WTC11 (cell line): ENCODE measurements around the gene BEST4. TPM values are rescaled to one million over a fixed set of nuclear protein-coding genes. Genes with fewer than 3 reads are reported as not detected.
"Not testable (repeated sequence)": the region's sequence is repeated elsewhere in the genome, so short reads cannot be mapped to it uniquely, and the experiment has no call there.

Source experiments
- ATAC-seq: fragments of 200-7000 bp; cut with Tn5 transposase; 2 replicates; pipeline ENCODE4 v1.10.0; 2021; ENCODE audit warnings: mild to moderate bottlenecking, moderate library complexity
- CTCF ChIA-PET: fragments of 300-600 bp; sonication (Branson Sonifier 250); formaldehyde crosslinking; loops from one replicate; lab custom pipeline; 2021; ENCODE audit warnings: antibody characterized with exemption; lab: Charles Lee
- POLR2A ChIA-PET: fragments of 350-600 bp; sonication (Branson Sonifier 250); formaldehyde crosslinking; loops from one replicate; lab custom pipeline; 2021; ENCODE audit warnings: antibody characterized with exemption; lab: Charles Lee
- DNase-seq: peaks from one replicate; pipeline ENCODE4 v3.0.0; 2021; ENCODE audit warnings: low spot score
- H3K27ac Mint-ChIP-seq: 2 replicates; pipeline ENCODE4 v1.8.0; 2021; ENCODE audit warnings: mixed read lengths
- H3K27me3 Mint-ChIP-seq: 2 replicates; pipeline ENCODE4 v1.8.0; 2021; ENCODE audit warnings: low read depth, mild to moderate bottlenecking, moderate library complexity, mixed read lengths
- H3K36me3 Mint-ChIP-seq: 2 replicates; pipeline ENCODE4 v1.8.0; 2021; ENCODE audit warnings: mixed read lengths
- H3K4me1 Mint-ChIP-seq: 2 replicates; pipeline ENCODE4 v1.8.0; 2022; ENCODE audit warnings: mixed read lengths
- H3K4me3 Mint-ChIP-seq: 2 replicates; pipeline ENCODE4 v1.8.0; 2021; ENCODE audit warnings: mild to moderate bottlenecking, moderate library complexity, mixed read lengths
- H3K9me3 Mint-ChIP-seq: 2 replicates; pipeline ENCODE4 v1.8.0; 2021; ENCODE audit warnings: mixed read lengths
- AFF4 ChIP-seq: sonication (generic); formaldehyde crosslinking; IDR thresholded peaks from 2 replicates; pipeline ENCODE4 v1.8.1; 2023; ENCODE audit warnings: mild to moderate bottlenecking, missing genetic modification reagents, borderline replicate concordance
- CTCF ChIP-seq: fragments of 200-600 bp; IDR thresholded peaks from 2 replicates; pipeline ENCODE4 v1.8.0; 2022; ENCODE audit warnings: antibody characterized with exemption
- E2F4 ChIP-seq: sonication (generic); formaldehyde crosslinking; IDR thresholded peaks from 2 replicates; pipeline ENCODE4 v1.8.1; 2022; ENCODE audit warnings: low read depth, mild to moderate bottlenecking, moderate library complexity, missing genetic modification reagents, borderline replicate concordance
- ELF4 ChIP-seq: sonication (generic); formaldehyde crosslinking; IDR thresholded peaks from 2 replicates; pipeline ENCODE4 v1.8.1; 2022; ENCODE audit warnings: low read depth, mild to moderate bottlenecking, moderate library complexity, missing genetic modification reagents
- ETV6 ChIP-seq: sonication (generic); formaldehyde crosslinking; IDR thresholded peaks from 2 replicates; pipeline ENCODE4 v1.8.1; 2022; ENCODE audit warnings: mild to moderate bottlenecking, missing genetic modification reagents
- FOXJ3 ChIP-seq: sonication (generic); formaldehyde crosslinking; IDR thresholded peaks from 2 replicates; pipeline ENCODE4 v1.9.0; 2021; ENCODE audit warnings: missing genetic modification reagents, mild to moderate bottlenecking, borderline replicate concordance
- GTF2I ChIP-seq: fragments of 250-450 bp; sonication (Bioruptor Pico); conservative IDR thresholded peaks from 2 replicates; pipeline ENCODE4 v1.4.0; 2021; ENCODE audit warnings: mild to moderate bottlenecking
- IRF1 ChIP-seq: sonication (generic); formaldehyde crosslinking; IDR thresholded peaks from 2 replicates; pipeline ENCODE4 v1.8.0; 2023; ENCODE audit warnings: missing genetic modification reagents
- JAZF1 ChIP-seq: fragments of 250-450 bp; sonication (Bioruptor Pico); IDR thresholded peaks from 2 replicates; pipeline ENCODE4 v1.9.0; 2021; ENCODE audit warnings: moderate library complexity, mild to moderate bottlenecking, inconsistent platforms
- NFE2L1 ChIP-seq: sonication (generic); formaldehyde crosslinking; IDR thresholded peaks from 2 replicates; pipeline ENCODE4 v1.8.1; 2023; ENCODE audit warnings: missing genetic modification reagents
- NFYB ChIP-seq: sonication (generic); formaldehyde crosslinking; conservative IDR thresholded peaks from 2 replicates; pipeline ENCODE4 v1.8.0; 2022; ENCODE audit warnings: low read depth, missing genetic modification reagents
- OVOL2 ChIP-seq: fragments of 250-450 bp; sonication (Bioruptor Pico); IDR thresholded peaks from 2 replicates; pipeline ENCODE4 v1.9.0; 2021; ENCODE audit warnings: mild to moderate bottlenecking, borderline replicate concordance
- SMAD4 ChIP-seq: sonication (generic); formaldehyde crosslinking; IDR thresholded peaks from 2 replicates; pipeline ENCODE4 v1.8.0; 2022; ENCODE audit warnings: mild to moderate bottlenecking, missing genetic modification reagents
- TEAD1 ChIP-seq: sonication (generic); formaldehyde crosslinking; IDR thresholded peaks from 2 replicates; pipeline ENCODE4 v1.8.0; 2022; ENCODE audit warnings: mild to moderate bottlenecking, missing genetic modification reagents
- ZNF121 ChIP-seq: sonication (generic); formaldehyde crosslinking; IDR thresholded peaks from 2 replicates; pipeline ENCODE4 v1.8.0; 2023; ENCODE audit warnings: missing genetic modification reagents
- ZNF232 ChIP-seq: sonication (generic); formaldehyde crosslinking; IDR thresholded peaks from 2 replicates; pipeline ENCODE4 v1.8.0; 2022; ENCODE audit warnings: mild to moderate bottlenecking, missing genetic modification reagents
- ZNF671 ChIP-seq: fragments of 250-450 bp; sonication (Bioruptor Pico); IDR thresholded peaks from 2 replicates; pipeline ENCODE4 v1.8.0; 2021; ENCODE audit warnings: mild to moderate bottlenecking
- total RNA-seq: library from RNA; stranded (reverse); gene quantifications from 3 replicates; pipeline ENCODE4 v1.2.3, GENCODE V29; 2021

The BEST4 gene
- total RNA-seq, 1 experiment from 2014 or later = 1.6 TPM

- TF ChIP-seq AFF4 (CRISPR knock-in tag) (peak; percentile 65; the same call in 1 of the 2 replicates), NFE2L1 (peak; percentile 37; the same call in 1 of the 2 replicates), IRF1 (CRISPR knock-in tag) (peak; percentile 9; the same call in 1 of the 2 replicates), GTF2I (no peak), TEAD1 (CRISPR knock-in tag) (peak; percentile 69)
Measured at GRCh38 chr1:44799770-44800584, 12.0 kb upstream of the BEST4 start, which contains the start of gene PLK3 (continued).

- DNase-seq = no peak
- TF ChIP-seq ZNF232 (CRISPR knock-in tag) (no peak), NFE2L1 (no peak), ZNF671 (CRISPR knock-in tag) (no peak), ZNF121 (no peak), ETV6 (CRISPR knock-in tag) (no peak)
- Mint-ChIP-seq H3K4me3 (peak overlapping the region; percentile 87), H3K4me1 (peaks cover 18% of the 10 kb centered on the region), H3K27me3 (peaks cover 3% of the 10 kb centered on the region; the same call in 1 of the 2 replicates), H3K27ac (peak overlapping the region; percentile 92), H3K9me3 (no peaks in the 10 kb centered on the region), H3K36me3 (peaks cover 14% of the 10 kb centered on the region)
- ChIA-PET CTCF (interaction anchor here (0.7 to 3.3 kb wide), 6 partner anchors 10 to 37 kb away, joined by 3 to 35 read pairs (median 4); no protein-coding TSS in a partner anchor), POLR2A (interaction anchor here (4.3 kb wide), 1 partner anchor 15 kb away, joined by 43 read pairs; no protein-coding TSS in a partner anchor)
- no peak for ATAC-seq
Measured at GRCh38 chr1:44798481-44799365, 10.8 kb upstream of the BEST4 start.

GRCh38 chr1:44797886-44798285 is 9.9 kb upstream of the BEST4 start:
- H3K27me3 Mint-ChIP-seq, ATAC-seq, H3K36me3 Mint-ChIP-seq, H3K27ac Mint-ChIP-seq, H3K9me3 Mint-ChIP-seq, H3K4me3 Mint-ChIP-seq, DNase-seq: not testable (repeated sequence)
- peaks cover 24% of the 10 kb centered on the region for H3K4me1 Mint-ChIP-seq
- CTCF ChIA-PET = interaction anchor here (1.8 to 2.0 kb wide), 2 partner anchors 10 to 38 kb away, joined by 5 to 9 read pairs; partner anchors contain the start of genes BTBD19 and DYNLT4
- POLR2A ChIA-PET = interaction anchor here (4.3 kb wide), 1 partner anchor 16 kb away, joined by 43 read pairs; no protein-coding TSS in a partner anchor

GRCh38 chr1:44792736-44793502 is 4.9 kb upstream of the BEST4 start:
- Mint-ChIP-seq H3K4me1 (peaks cover 15% of the 10 kb centered on the region), H3K27me3 (no peaks in the 10 kb centered on the region), H3K4me3 (peak overlapping the region; percentile 20), H3K9me3 (no peaks in the 10 kb centered on the region), H3K36me3 (no peaks in the 10 kb centered on the region), H3K27ac (peak overlapping the region; percentile 79)
- ATAC-seq = peak; percentile 2; the same call in 1 of the 2 replicates
- DNase-seq = no peak
- POLR2A ChIA-PET = interaction anchor here (0.6 to 2.0 kb wide), 6 partner anchors 15 to 49 kb away, joined by 3 to 11 read pairs (median 4); partner anchors contain the start of genes BTBD19 and RPS8
- CTCF ChIA-PET = interaction anchor here (0.6 to 2.7 kb wide), 24 partner anchors 8 to 700 kb away, joined by 3 to 26 read pairs (median 6); partner anchors contain the start of genes BTBD19, EIF2B3, HECTD3 and PTCH2
- TF ChIP-seq JAZF1 = no peak
- no peak for TF ChIP-seq FOXJ3 (CRISPR knock-in tag)
- no peak for TF ChIP-seq CTCF
- no peak for TF ChIP-seq NFYB (CRISPR knock-in tag)
- TF ChIP-seq SMAD4 (CRISPR knock-in tag) = no peak
- no peak for TF ChIP-seq OVOL2
- TF ChIP-seq ETV6 (CRISPR knock-in tag) = no peak
- TF ChIP-seq E2F4 (CRISPR knock-in tag) = no peak
- TF ChIP-seq ELF4 (CRISPR knock-in tag) = no peak
